Neuron (in vitro differentiated cells): ENCODE measurements around the gene WNT7A.

ENCODE experiments used
- H2AFZ ChIP-seq: one replicate; pipeline ENCODE4 v1.6.1; 2013; ENCODE audit warnings: low read depth, mild to moderate bottlenecking, inconsistent platforms, low read length, moderate library complexity
- H3K27me3 ChIP-seq: one replicate; pipeline ENCODE4 v1.6.1; 2013; ENCODE audit warnings: low read length; ENCODE audit not compliant: insufficient read depth
- H3K36me3 ChIP-seq: one replicate; pipeline ENCODE4 v1.6.1; 2013; ENCODE audit warnings: low read length; ENCODE audit not compliant: insufficient read depth
- H3K4me1 ChIP-seq: one replicate; pipeline ENCODE4 v1.6.1; 2013; ENCODE audit warnings: low read length; ENCODE audit not compliant: insufficient read depth
- H3K4me3 ChIP-seq: 2 replicates; pipeline ENCODE4 v1.5.1; 2013; ENCODE audit warnings: mild to moderate bottlenecking, low read length, moderate library complexity
- H3K9me3 ChIP-seq: one replicate; pipeline ENCODE4 v1.6.1; 2013; ENCODE audit warnings: low read length

Gene WNT7A

DNA sequence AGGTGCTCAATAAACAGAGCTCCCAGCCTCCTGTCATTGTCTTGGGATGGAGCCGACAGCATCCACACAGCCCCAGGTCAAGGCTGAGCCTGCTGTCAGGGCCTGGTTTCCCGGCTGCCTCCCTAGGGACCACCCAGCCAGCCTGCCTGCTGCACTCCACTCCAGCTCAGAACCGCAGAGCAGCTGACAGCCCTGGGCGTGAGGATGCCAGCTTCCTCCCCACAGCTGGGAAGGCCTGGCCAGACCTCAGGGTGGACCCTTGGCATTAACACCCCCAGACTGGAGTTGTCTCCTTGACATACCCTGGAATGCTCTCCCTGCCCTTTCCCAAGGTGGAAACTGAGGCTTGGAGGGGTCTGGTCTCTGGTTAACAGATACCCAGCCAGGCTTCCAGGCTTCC, 112.0 kb downstream of the WNT7A start:
- no peaks in the 10 kb centered on the region for H3K36me3 ChIP-seq
- H3K4me3 ChIP-seq = no peak overlapping the region
- H3K4me1 ChIP-seq = peaks cover 13% of the 10 kb centered on the region
- H2AFZ ChIP-seq = no peak overlapping the region
- peaks cover 4% of the 10 kb centered on the region for H3K9me3 ChIP-seq
- H3K27me3 ChIP-seq = no peaks in the 10 kb centered on the region

DNA sequence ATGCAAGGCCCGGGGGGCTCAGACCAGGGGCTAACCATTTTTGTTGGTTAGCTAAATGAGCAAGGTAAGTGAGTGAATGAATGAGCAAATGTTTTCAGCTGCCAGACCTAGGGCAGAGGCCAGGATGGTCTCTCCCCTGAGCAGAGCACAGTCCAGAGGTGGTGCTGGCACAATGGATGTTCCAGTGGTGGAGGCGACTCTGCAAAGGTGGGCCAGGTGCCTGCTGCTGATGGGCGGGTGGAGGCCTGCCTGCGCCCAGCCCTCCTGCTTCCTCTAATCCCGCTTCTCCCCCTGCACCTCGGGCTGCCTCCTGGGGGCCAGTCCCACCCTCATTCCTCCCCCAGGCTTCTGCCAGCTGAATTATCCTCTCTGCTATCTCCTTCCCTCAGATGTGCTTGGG, 112.8 kb downstream of the WNT7A start:
- no peaks in the 10 kb centered on the region for H3K36me3 ChIP-seq
- H3K9me3 ChIP-seq = peaks cover 6% of the 10 kb centered on the region
- no peak overlapping the region for H2AFZ ChIP-seq
- no peaks in the 10 kb centered on the region for H3K27me3 ChIP-seq
- no peak overlapping the region for H3K4me3 ChIP-seq
- peaks cover 13% of the 10 kb centered on the region for H3K4me1 ChIP-seq
